GM12878 (cell line): ENCODE measurements around the gene CLASRP. TPM values are rescaled to one million over a fixed set of nuclear protein-coding genes. Genes with fewer than 3 reads are reported as not detected.

ENCODE experiments used
- BMI1 ChIP-seq: fragments of 450-650 bp; IDR thresholded peaks from 2 replicates; pipeline ENCODE4 v1.6.1; 2016; ENCODE audit warnings: mild to moderate bottlenecking, moderate library complexity, borderline replicate concordance
- CHD1 ChIP-seq: IDR thresholded peaks from 2 replicates; pipeline ENCODE4 v1.6.1; 2012; ENCODE audit warnings: low read depth, low read length, improper control_type of control experiment
- E4F1 ChIP-seq: fragments of 450-650 bp; IDR thresholded peaks from 2 replicates; pipeline ENCODE4 v1.6.1; 2018; ENCODE audit warnings: borderline replicate concordance, mild to moderate bottlenecking; ENCODE audit not compliant: partially characterized antibody
- GABPA ChIP-seq: IDR thresholded peaks from 2 replicates; pipeline ENCODE4 v1.6.1; 2014; ENCODE audit warnings: antibody characterized with exemption, low read depth, mild to moderate bottlenecking, inconsistent platforms
- IKZF1 ChIP-seq: fragments of 450-650 bp; conservative IDR thresholded peaks from 2 replicates; pipeline ENCODE4 v1.6.1; 2017; ENCODE audit warnings: antibody characterized with exemption, mild to moderate bottlenecking
- MEF2A ChIP-seq: IDR thresholded peaks from 2 replicates; pipeline ENCODE4 v1.6.1; 2011; ENCODE audit warnings: low read depth, mild to moderate bottlenecking, low read length, moderate library complexity; ENCODE audit not compliant: insufficient read depth
- MYB ChIP-seq: fragments of 150-350 bp; IDR thresholded peaks from 2 replicates; pipeline ENCODE4 v1.6.1; 2014; ENCODE audit warnings: mild to moderate bottlenecking, low read depth, low read length, borderline replicate concordance
- PAX5 ChIP-seq: IDR thresholded peaks from 2 replicates; pipeline ENCODE4 v1.6.1; 2011; ENCODE audit warnings: low read depth, low read length, borderline replicate concordance
- SMAD1 ChIP-seq: fragments of 450-650 bp; IDR thresholded peaks from 2 replicates; pipeline ENCODE4 v1.6.1; 2018; ENCODE audit warnings: mild to moderate bottlenecking, low read depth; ENCODE audit not compliant: partially characterized antibody
- SMC3 ChIP-seq: IDR thresholded peaks from 2 replicates; pipeline ENCODE4 v1.6.1; 2011; ENCODE audit warnings: low read length, improper control_type of control experiment, borderline replicate concordance
- STAT3 ChIP-seq: IDR thresholded peaks from 2 replicates; pipeline ENCODE4 v1.6.1; 2011; ENCODE audit warnings: low read depth, low read length, improper control_type of control experiment
- TARDBP ChIP-seq: IDR thresholded peaks from 2 replicates; pipeline ENCODE4 v1.6.1; 2016; ENCODE audit warnings: borderline replicate concordance
- ZBED1 ChIP-seq: IDR thresholded peaks from 2 replicates; pipeline ENCODE4 v1.6.1; 2016; ENCODE audit warnings: borderline replicate concordance
- ZZZ3 ChIP-seq: IDR thresholded peaks from 2 replicates; pipeline ENCODE4 v1.6.1; 2011; ENCODE audit warnings: low read depth; ENCODE audit not compliant: control insufficient read depth, insufficient read length
- polyA plus RNA-seq, 11 experiments: library from polyadenylated mRNA; depleted of rRNA in 4 of 11; unstranded in 6 of 11; stranded (reverse) in 5 of 11; fragments of >200 nt; fragmentation: Nextera tagmentation in 4 of 11; fragmentation: Illumina TruSeq in 1 of 11; extraction: Ambion mirVana in 4 of 11; extraction: Trizol in 1 of 11; gene quantifications; 1 replicate in 1 of 11; 2 replicates in 10 of 11; pipeline versions ENCODE4 v1.2.1 to v1.2.3, GENCODE V29; 2011 to 2016; ENCODE audit warnings: inconsistent platforms in 2 of 11, missing spikeins in 2 of 11, low read depth in 1 of 11
- total RNA-seq, 4 experiments: library from RNA; depleted of rRNA in 3 of 4; stranded (reverse); fragments of >200 nt in 3 of 4; fragmentation: Illumina TruSeq in 1 of 4; extraction: Trizol in 1 of 4; gene quantifications; 2 replicates each; pipeline versions ENCODE4 v1.2.1 to v1.2.3, GENCODE V29; 2013 to 2021
- TF ChIP-seq, protein P1 (sequence below): IDR thresholded peaks from 2 replicates; pipeline ENCODE4 v1.6.1; 2012; ENCODE audit warnings: improper control_type of control experiment, low read depth, low read length; ENCODE audit not compliant: insufficient replicate concordance
- TF ChIP-seq, protein P2 (sequence below): IDR thresholded peaks from 2 replicates; pipeline ENCODE4 v1.6.1; 2011; ENCODE audit warnings: borderline replicate concordance, low read depth, mild to moderate bottlenecking, moderate library complexity, mixed read lengths, low read length; ENCODE audit not compliant: insufficient read depth; ENCODE audit errors: extremely low read length
- TF ChIP-seq, protein P3 (sequence below): IDR thresholded peaks from 2 replicates; pipeline ENCODE4 v1.6.1; 2011; ENCODE audit warnings: mild to moderate bottlenecking, low read depth, low read length, moderate library complexity; ENCODE audit not compliant: insufficient replicate concordance
- TF ChIP-seq, protein P4 (sequence below): IDR thresholded peaks from 2 replicates; pipeline ENCODE4 v1.6.1; 2011; ENCODE audit warnings: low read depth, mild to moderate bottlenecking, low read length, moderate library complexity, borderline replicate concordance; ENCODE audit errors: extremely low read depth

The CLASRP gene
- total and polyA plus RNA-seq, 10 of the 15 experiments (the other 5 are each of a cell fraction or from before 2014, with no cell fraction given), result 0.68 to 75.8 (median 30.2) TPM

GRCh38 chr19:45079063-45079910, 40.4 kb downstream of the CLASRP start, which contains the start of gene GEMIN7 (continued):
- TF ChIP-seq, protein P1, sequence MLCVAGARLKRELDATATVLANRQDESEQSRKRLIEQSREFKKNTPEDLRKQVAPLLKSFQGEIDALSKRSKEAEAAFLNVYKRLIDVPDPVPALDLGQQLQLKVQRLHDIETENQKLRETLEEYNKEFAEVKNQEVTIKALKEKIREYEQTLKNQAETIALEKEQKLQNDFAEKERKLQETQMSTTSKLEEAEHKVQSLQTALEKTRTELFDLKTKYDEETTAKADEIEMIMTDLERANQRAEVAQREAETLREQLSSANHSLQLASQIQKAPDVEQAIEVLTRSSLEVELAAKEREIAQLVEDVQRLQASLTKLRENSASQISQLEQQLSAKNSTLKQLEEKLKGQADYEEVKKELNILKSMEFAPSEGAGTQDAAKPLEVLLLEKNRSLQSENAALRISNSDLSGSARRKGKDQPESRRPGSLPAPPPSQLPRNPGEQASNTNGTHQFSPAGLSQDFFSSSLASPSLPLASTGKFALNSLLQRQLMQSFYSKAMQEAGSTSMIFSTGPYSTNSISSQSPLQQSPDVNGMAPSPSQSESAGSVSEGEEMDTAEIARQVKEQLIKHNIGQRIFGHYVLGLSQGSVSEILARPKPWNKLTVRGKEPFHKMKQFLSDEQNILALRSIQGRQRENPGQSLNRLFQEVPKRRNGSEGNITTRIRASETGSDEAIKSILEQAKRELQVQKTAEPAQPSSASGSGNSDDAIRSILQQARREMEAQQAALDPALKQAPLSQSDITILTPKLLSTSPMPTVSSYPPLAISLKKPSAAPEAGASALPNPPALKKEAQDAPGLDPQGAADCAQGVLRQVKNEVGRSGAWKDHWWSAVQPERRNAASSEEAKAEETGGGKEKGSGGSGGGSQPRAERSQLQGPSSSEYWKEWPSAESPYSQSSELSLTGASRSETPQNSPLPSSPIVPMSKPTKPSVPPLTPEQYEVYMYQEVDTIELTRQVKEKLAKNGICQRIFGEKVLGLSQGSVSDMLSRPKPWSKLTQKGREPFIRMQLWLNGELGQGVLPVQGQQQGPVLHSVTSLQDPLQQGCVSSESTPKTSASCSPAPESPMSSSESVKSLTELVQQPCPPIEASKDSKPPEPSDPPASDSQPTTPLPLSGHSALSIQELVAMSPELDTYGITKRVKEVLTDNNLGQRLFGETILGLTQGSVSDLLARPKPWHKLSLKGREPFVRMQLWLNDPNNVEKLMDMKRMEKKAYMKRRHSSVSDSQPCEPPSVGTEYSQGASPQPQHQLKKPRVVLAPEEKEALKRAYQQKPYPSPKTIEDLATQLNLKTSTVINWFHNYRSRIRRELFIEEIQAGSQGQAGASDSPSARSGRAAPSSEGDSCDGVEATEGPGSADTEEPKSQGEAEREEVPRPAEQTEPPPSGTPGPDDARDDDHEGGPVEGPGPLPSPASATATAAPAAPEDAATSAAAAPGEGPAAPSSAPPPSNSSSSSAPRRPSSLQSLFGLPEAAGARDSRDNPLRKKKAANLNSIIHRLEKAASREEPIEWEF, result peak; percentile 8
- no peak for TF ChIP-seq ZZZ3
- peak; percentile 83 for TF ChIP-seq MEF2A
- peak; percentile 94 for TF ChIP-seq GABPA
- TF ChIP-seq, protein P2, sequence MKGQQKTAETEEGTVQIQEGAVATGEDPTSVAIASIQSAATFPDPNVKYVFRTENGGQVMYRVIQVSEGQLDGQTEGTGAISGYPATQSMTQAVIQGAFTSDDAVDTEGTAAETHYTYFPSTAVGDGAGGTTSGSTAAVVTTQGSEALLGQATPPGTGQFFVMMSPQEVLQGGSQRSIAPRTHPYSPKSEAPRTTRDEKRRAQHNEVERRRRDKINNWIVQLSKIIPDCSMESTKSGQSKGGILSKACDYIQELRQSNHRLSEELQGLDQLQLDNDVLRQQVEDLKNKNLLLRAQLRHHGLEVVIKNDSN, result peak; percentile 94
- TF ChIP-seq, protein P3, sequence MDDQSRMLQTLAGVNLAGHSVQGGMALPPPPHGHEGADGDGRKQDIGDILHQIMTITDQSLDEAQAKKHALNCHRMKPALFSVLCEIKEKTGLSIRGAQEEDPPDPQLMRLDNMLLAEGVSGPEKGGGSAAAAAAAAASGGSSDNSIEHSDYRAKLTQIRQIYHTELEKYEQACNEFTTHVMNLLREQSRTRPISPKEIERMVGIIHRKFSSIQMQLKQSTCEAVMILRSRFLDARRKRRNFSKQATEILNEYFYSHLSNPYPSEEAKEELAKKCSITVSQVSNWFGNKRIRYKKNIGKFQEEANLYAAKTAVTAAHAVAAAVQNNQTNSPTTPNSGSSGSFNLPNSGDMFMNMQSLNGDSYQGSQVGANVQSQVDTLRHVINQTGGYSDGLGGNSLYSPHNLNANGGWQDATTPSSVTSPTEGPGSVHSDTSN, result peak; percentile 79
- TF ChIP-seq CHD1, result 0 out of 2 replicates have a peak, but pooled peaks have one; percentile 42
- peak; percentile 13; the same call in 1 of the 2 replicates for TF ChIP-seq SMC3
- TF ChIP-seq PAX5, result peak; percentile 59; the same call in 1 of the 2 replicates
- peak; percentile 80; the same call in 1 of the 2 replicates for TF ChIP-seq TARDBP
- TF ChIP-seq MYB, result no peak
- no peak for TF ChIP-seq STAT3
- TF ChIP-seq BMI1, result no peak
- peak; percentile 94 for TF ChIP-seq IKZF1
- TF ChIP-seq, protein P4, sequence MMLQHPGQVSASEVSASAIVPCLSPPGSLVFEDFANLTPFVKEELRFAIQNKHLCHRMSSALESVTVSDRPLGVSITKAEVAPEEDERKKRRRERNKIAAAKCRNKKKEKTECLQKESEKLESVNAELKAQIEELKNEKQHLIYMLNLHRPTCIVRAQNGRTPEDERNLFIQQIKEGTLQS, result 0 out of 2 replicates have a peak, but pooled peaks have one; percentile 45
- TF ChIP-seq E4F1, result no peak
- no peak for TF ChIP-seq ZBED1
- peak; percentile 18 for TF ChIP-seq SMAD1
